T-helper 2 cell (primary cell): ENCODE data around the gene ZC3H12A.
A peak's percentile ranks its signal among the peaks of the same experiment; 100 is the strongest.

Experiments used
- DNase-seq, 5 experiments: peaks; one replicate each; pipeline versions ENCODE4 v3.0.0 to v3.0.0-alpha.2; 2012 to 2022

ZC3H12A gene

GRCh38 chr1:37455516-37455915, 18.9 kb upstream of the ZC3H12A start:
- no peak for DNase-seq

- no peak for DNase-seq
Measured at GRCh38 chr1:37456614-37457013, 17.8 kb upstream of the ZC3H12A start.

DNA sequence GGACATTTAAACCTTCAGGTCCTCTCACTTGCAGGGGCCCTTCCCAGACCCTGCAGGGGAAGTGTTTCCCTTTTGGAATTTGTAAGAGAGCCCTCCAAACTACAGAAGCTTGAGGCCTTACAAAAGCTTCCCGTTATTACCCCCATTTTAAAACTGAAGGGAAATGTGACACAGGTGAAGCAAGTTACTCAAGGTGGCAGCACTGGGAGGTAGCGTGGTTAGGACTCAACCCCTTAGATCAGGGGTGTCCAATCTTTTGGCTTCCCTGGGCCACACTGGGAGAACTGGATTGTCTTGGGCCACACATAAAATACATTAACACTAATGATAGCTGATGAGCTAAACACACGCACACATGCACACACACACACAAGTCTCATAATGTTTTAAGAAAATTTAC, 15.8 kb upstream of the ZC3H12A start:
- DNase-seq = no peak

DNA sequence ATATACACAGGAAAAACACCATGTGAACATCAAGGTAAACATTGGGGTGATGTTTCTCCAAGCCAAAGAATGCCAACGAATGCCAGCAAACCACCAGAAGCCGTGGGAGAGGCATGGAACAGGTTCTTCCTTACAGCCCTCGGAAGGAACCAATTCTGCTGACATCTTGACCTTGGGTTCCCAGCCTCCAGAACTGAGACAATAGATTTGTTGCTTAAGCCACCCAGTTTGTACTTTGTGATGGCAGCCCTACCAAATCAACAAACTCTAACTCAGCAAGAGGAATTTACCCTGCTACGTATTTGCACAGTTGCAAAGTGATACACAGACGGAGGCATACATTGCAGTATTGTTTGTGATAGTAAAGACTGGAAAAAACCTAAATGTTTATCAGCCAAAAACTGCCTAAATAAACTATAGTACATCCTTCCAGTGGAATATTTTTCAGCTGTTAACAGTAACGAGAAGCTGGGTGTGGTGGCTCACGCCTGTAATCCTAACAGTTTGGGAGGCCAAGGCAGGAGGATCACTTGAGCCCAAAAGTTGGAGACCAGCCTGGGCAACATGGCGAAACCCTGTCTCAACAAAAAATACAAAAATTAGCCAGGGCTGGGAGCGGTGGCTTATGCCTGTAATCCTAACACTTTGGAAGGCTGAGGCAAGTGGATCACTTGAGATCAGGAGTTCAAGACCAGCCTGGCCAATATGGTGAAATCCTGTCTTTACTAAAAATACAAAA, 12.5 kb upstream of the ZC3H12A start:
- DNase-seq = no peak

GRCh38 chr1:37464443-37464842, 9.9 kb upstream of the ZC3H12A start:
- no peak for DNase-seq

DNA sequence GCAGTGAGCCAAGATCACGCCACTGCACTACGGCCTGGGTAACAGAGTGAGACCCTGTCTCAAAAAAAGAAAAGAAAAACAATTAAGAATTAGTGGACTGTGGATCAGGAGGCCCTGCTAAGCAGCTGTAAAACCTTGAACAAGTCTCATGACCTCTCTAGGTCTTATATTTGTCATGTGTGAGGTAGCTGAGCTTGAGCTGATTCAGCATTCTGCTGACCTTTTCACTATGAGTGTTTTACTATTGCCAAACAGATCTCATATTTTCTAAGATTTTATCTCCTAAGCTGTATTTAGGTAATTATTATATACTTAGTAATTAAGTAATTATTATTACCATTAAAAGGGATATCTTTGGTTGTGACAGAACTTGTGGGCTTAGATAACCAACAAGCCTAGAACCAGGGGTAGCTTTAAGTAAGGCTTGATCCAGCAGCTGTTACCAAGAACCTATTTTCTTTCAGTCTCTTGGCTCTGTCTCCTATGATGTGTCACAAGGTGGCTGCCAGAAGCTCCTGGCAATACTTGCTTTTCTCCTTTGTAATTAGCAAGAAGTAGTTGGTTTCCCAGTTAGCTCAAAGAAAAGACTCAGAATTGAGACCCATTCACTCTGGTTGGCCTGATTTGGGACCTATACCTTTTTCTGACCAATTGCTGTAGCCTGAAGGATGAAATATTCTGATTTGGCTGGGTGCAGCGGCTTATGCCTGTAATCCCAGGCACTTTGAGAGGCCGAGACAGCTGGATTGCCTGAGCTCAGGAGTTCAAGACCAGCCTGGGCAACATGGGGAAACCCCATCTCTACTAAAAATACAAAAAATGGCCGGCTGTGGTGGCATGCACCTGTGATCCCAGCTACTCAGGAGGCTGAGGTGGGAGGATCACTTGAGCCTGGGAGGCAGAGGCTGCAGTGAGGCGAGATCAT, 8.5 kb upstream of the ZC3H12A start:
- no peak for DNase-seq

DNA sequence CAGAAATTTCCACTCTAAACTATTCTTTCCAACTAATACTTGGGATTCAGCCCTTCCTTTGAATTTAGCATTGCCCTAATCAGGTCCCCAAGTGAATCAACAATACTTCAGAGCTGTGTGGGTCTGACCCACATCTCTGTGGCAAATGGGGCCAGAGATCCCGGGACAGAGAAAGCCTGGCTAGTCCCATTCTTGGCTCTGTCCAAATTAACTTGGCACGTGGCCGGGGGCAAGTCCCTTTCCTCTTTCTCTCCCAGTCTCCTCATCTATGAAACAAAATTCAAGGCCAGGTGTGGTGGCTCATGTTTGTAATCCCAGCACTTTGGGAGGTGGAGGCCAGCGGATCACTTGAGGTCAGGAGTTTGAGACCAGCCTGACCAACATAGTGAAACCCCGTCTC, 6.3 kb upstream of the ZC3H12A start:
- no peak for DNase-seq

- DNase-seq = no peak
Measured at GRCh38 chr1:37469386-37469785, 5.0 kb upstream of the ZC3H12A start.

GRCh38 chr1:37471345-37472231, 2.8 kb upstream of the ZC3H12A start:
- no peak for DNase-seq

DNA sequence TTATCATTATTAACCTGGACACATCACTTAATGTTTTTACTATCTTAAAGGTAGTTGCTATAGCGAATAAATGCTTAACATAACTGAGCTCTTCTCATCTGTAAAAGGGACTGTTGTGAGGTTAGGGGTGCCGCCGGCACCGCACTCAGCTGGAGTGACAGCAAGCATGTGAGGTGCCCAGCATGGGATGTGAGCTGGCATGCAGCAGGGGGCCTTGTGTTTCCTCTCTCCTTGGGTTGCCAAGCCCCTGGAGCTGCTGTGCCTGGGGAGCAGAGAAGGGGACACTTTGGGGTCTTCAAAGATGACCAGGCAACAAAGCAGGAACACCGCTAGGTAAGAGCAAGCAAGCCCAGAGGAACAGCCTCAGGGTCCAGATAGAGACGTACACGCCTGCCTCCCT, 2.1 kb upstream of the ZC3H12A start:
- no peak for DNase-seq

GRCh38 chr1:37472994-37473393, 1.4 kb upstream of the ZC3H12A start:
- peak in 1 of 5 experiments; percentile 48 for DNase-seq

GRCh38 chr1:37473431-37474045, 842 bp upstream of the ZC3H12A start:
- peak in 2 of 5 experiments; percentile 58 to 83 for DNase-seq

GRCh38 chr1:37474697-37475379, 458 bp downstream of the ZC3H12A start:
- peak in 1 of 5 experiments; percentile 25 for DNase-seq

- DNase-seq = peak in 1 of 5 experiments; percentile 28
Measured at GRCh38 chr1:37475380-37476086, 1.2 kb downstream of the ZC3H12A start.

DNA sequence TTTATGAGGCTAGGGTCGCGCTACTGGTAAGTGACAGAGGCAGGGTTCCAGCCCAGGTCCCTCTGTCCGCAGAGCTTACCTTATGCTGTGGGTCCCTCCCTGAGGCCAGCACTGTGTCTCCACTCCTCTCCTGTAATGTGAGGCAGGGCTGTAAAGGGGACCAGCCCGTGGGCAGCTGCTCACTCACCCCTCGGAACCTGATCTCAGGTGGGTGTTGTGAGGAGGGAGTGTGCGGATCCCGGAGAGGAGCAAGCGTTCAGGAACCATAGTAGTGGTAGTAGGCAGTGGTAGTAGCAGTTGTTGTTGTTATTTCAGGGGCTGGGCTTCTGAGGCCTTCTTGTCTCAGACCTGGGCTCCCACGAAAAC, 1.7 kb downstream of the ZC3H12A start:
- DNase-seq = no peak

DNA sequence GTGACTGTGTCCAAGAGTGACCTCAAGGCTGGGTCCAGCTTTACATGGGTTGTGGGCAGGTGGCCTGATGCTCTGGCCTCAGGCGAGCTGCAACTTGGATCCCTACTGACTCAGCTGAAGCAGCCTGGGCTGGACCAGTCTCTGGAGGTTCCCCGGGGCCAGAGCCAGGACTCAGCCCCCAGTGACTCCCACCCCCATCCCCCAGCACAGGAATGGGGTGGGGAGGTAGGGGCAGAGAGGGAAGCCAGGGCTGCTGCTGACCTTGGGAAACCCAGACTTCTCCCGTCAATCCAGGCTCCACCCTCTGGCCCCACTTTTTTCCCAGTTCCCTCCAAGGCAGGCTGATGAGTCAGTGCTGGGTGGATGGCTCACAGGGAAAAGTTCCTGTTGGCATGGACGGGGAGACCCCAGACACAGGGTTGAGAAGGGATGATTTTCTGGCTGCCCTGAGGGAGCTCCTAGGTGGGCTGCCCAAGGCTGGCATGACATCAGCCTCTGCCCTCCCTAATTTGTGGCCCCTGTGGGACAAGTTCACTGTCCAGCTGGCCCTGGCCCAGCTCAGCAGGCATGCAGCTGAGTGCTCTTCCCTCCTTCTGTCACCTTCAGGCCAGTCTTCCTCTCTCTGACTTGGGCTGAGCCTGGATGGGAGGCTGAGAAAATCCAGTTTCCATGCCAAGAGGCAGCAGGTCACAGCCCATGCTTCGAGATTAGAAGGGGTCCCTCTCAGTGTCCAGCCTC, 2.2 kb downstream of the ZC3H12A start:
- no peak for DNase-seq

- peak; percentile 69 to 93 (median 82) for DNase-seq
Measured at GRCh38 chr1:37477198-37477931, 3.0 kb downstream of the ZC3H12A start.

- DNase-seq = no peak
Measured at GRCh38 chr1:37477946-37478345, 3.6 kb downstream of the ZC3H12A start.

GRCh38 chr1:37478451-37478881, 4.1 kb downstream of the ZC3H12A start:
- DNase-seq = peak in 4 of 5 experiments; percentile 39 to 74 (median 52)

DNA sequence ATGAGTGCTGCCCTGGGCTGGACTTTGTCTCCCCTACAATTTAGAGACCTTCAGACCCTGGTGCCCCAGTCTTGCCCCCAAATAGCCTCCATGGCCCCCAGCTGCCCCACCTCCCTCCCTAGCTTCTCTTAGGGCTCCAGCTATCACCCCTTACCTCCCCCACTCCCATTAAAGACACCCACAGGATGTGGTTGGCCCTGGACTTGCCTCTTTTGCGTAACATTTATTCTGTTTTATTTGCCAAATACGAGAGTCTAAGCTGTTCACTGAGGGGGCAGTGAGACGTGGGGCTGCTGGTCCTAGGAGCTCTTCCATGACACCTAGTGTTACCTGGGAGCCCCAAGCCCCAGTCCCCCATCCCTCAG, 4.5 kb downstream of the ZC3H12A start:
- DNase-seq = peak in 3 of 5 experiments; percentile 26 to 86 (median 70)
